ENCODE measurements around the gene UMODL1.
"Not testable (repeated sequence)": the region's sequence is repeated elsewhere in the genome, so short reads cannot be mapped to it uniquely, and the experiment has no call there.

The UMODL1 gene

DNA sequence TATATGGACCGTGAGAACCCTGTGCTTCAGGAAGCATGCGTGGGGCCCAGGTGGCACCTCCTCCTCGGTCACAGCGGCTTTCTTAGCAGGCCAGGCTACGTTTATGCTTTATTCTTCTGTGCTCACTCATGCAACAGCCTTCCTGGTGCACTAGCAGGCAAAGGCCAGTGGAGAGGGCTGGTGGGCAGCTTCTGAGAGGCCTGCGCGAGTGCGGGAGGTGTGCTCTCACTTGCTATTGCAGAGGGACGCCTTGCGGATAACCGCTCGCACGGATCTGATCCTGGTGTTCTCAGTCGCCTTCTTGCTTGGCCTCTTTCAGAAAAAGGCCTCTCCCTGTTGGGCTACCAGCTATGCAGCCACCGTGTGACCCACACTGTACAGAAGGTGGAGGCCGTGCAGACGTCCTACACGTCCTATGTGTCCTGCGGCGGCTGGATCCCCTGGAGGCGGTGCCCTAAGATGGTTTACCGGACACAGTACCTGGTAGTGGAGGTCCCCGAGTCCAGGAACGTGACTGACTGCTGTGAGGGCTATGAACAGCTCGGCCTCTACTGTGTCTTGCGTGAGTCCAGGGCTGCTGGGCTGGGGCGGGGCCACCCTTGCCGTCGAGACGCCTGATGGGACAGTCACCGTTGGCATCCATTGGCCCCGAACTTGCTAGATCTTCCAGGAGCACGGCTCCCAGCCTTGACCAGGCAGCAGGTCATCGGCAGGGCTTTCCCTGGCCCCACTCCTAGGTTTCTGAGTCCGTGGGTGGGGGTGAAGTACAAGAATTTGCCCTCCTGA lies 4.8 kb downstream of the UMODL1 start:
- no peak overlapping the region for H3K4me3 ChIP-seq (ENCODE audit: low read depth, low read length)
- TF ChIP-seq, protein P1, sequence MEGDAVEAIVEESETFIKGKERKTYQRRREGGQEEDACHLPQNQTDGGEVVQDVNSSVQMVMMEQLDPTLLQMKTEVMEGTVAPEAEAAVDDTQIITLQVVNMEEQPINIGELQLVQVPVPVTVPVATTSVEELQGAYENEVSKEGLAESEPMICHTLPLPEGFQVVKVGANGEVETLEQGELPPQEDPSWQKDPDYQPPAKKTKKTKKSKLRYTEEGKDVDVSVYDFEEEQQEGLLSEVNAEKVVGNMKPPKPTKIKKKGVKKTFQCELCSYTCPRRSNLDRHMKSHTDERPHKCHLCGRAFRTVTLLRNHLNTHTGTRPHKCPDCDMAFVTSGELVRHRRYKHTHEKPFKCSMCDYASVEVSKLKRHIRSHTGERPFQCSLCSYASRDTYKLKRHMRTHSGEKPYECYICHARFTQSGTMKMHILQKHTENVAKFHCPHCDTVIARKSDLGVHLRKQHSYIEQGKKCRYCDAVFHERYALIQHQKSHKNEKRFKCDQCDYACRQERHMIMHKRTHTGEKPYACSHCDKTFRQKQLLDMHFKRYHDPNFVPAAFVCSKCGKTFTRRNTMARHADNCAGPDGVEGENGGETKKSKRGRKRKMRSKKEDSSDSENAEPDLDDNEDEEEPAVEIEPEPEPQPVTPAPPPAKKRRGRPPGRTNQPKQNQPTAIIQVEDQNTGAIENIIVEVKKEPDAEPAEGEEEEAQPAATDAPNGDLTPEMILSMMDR (IDR thresholded peaks at IDR 0.05; ENCODE audit: low read depth, low read length): no peak

DNA sequence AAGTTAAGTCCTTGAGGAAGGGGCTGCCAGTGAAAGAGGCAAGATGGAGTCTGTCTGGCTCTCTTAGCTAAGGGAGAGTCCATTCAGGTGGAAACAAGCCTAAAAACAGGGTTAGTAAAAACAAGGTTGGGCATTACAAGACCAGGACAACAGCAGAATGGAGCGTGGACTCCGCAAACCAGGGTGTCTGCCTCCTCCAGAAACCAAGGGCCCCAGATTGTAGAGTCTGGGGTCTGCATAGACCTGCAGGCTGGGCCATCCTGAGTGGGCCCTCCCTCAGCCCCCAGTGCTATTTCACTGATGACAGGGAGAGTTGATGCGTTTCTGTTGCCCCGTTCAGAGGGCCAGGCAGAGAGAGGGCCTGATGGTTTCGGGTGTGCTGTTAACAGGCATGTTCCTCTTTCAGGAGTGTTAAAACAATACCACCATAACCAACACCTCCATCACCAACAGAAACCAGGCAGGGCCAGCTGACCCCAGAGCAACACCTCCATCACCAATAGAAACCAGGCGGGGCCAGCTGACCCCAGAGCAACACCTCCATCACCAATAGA lies 6.6 kb downstream of the UMODL1 start:
- H3K4me3 ChIP-seq (ENCODE audit: low read depth, low read length): not testable (repeated sequence)

DNA sequence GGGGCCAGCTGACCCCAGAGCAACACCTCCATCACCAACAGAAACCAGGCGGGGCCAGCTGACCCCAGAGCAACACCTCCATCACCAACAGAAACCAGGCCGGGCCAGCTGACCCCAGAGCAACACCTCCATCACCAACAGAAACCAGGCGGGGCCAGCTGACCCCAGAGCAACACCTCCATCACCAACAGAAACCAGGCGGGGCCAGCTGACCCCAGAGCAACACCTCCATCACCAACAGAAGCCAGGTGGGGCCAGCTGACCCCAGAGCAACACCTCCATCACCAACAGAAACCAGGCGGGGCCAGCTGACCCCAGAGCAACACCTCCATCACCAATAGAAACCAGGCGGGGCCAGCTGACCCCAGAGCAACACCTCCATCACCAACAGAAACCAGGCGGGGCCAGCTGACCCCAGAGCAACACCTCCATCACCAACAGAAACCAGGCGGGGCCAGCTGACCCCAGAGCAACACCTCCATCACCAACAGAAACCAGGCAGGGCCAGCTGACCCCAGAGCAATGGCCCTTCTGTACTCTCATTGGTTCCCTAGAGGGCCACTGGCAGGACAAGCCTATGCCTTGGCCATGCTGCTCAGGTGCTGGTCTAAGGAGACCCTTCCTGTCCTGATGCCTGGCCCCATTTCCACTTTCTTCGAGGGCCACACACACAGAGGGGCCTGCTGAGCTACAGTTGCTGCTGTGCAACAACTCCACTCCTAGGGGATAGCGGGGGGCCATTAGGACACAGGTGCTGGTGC lies 7.3 kb downstream of the UMODL1 start:
- H3K4me3 ChIP-seq (ENCODE audit: low read depth, low read length): not testable (repeated sequence)

DNA sequence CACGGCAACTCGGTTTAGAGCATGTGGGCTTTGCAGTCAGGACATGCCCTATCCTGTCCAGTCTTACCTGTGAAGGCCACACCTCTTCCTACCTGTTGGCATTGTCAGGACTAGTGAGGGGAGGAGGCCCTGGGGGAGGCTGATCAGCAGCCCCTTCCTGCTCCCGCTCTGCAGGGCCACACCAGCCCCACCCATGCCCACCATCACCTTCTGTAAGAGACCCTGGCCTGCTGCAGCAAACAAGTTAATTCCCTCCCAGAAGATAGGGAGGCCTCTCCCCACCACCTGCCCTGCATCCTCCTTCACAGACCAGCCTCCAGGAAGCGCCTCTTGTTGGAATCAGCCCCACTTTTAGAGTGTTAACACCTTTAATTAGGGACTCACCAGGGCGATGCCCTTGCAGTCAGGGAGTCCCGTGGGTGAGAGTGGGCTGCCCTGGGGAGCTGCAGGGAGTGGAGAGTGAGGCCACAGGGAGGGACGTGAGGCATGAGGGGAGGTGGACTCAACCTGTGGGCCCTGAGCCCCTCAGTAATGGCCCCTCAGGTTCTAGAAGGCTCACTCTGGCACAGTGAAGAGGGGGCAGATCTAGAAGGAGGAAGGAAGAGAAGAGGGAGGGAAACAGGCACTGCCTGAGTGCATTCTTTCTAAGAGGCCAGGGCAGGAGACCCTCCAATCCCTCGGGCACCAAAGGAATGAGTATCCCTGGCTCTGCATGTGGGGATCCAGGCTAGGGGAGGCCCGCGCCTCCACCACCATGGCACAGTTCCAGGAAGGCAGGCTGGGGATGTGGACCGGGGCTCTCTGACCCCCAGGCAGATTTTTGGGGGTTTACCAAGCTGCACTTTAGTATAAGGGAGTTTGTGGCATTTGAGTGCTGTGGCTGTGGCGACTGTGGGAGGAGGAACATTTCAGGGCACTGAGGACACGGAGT lies 8.2 kb downstream of the UMODL1 start:
- no peak overlapping the region for H3K4me3 ChIP-seq (ENCODE audit: low read depth, low read length)
- TF ChIP-seq, protein P1 (IDR thresholded peaks at IDR 0.05; ENCODE audit: low read depth, low read length): no peak

DNA sequence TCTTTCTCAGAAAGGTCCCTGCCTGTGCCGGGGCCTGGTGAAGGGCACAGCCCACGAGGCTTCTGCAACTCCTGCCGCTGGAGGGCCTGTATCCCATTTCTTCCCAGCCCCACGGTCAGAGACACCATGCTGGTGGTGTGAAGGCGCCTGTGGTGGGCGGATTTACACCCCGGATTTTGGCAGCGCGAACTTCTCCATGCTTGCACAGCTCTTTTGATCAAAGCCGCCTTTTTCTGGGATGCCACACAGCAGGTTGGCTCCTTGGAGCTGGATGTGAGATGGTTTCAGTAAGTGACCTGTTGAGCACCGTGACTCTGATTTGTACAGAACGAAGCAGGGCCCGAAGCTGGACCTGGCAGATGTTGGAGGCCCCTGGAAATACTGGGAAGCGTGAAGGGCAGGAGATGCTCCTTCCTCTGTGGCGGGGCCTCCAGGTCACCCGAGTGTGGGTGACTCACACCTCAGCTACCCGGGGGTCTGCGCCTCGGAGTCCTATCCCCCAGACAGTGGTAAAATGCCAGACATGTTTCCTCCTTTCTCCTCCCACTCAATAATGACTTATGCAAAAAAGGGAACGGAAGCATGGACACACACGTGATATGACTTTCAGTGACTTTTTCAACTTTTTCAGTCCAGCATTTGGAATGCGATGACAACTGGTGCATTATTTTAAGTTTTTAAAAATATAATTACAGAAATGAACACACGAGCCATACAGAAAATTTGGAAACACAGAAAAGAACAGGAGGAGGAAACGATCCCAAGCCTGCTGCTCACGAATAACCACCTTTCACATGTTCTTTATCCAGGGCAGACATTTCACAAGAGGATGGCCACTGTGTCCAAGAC lies 9.0 kb downstream of the UMODL1 start:
- H3K4me3 ChIP-seq (ENCODE audit: low read depth, low read length): no peak overlapping the region
- TF ChIP-seq, protein P1 (IDR thresholded peaks at IDR 0.05; ENCODE audit: low read depth, low read length): no peak

DNA sequence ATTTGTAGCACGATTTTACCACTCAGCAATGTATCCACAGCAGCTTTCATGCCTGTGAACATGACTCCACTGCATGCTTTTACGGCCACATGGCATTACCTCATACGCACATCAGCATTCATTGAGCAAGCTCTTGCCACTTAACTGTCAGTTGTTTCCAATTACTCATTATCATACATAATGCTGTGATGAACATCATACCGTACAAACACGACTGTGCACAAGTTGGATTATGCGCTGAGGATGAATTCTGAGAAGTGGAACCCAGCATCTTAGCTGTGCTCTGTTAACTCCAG lies 9.6 kb downstream of the UMODL1 start:
- TF ChIP-seq, protein P1 (IDR thresholded peaks at IDR 0.05; ENCODE audit: low read depth, low read length): no peak
- H3K4me3 ChIP-seq (ENCODE audit: low read depth, low read length): no peak overlapping the region

DNA sequence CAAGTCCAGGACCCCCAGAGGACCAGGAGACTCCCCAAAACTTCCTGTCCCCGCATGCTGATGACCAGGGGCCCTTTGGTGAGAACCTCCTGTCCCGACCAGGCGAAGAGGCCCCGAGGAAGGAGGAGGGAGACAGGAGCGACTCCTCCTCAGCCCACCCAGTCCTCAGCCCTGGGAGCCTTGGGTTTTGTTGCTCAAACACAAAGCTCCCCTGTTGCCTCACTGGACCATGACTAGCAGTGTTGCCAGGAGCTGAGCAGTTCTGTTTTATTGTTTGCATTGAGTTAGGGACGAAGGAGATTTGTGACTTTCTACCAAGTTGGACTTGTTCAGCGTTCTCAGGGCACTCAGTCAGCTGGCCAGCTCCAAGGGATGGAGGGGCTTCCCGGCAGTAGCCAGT lies 10.0 kb downstream of the UMODL1 start:
- no peak overlapping the region for H3K4me3 ChIP-seq (ENCODE audit: low read depth, low read length)
- TF ChIP-seq, protein P1 (IDR thresholded peaks at IDR 0.05; ENCODE audit: low read depth, low read length): no peak
